ENCODE results near the gene CST3.

DNA sequence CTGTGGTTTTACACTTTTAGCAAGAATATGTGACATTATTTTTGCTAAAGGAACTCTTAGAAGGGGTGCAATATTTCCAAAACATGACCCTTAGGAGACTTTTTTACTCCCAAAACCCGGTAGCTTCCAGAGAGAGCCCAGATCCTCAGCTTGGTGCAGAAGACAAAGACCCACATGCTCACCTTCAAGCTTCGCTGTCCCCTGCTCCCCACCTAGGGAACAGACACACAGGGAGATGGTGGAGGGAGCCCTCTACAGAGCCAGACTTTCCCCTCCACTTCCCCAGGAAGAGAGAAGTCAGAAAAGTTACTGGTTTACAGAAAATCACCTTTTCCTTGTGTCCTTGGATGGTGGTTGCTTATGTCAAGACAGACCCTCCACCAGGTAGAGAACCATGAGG lies 46.1 kb upstream of the CST3 start:
- TF ChIP-seq, protein P1, sequence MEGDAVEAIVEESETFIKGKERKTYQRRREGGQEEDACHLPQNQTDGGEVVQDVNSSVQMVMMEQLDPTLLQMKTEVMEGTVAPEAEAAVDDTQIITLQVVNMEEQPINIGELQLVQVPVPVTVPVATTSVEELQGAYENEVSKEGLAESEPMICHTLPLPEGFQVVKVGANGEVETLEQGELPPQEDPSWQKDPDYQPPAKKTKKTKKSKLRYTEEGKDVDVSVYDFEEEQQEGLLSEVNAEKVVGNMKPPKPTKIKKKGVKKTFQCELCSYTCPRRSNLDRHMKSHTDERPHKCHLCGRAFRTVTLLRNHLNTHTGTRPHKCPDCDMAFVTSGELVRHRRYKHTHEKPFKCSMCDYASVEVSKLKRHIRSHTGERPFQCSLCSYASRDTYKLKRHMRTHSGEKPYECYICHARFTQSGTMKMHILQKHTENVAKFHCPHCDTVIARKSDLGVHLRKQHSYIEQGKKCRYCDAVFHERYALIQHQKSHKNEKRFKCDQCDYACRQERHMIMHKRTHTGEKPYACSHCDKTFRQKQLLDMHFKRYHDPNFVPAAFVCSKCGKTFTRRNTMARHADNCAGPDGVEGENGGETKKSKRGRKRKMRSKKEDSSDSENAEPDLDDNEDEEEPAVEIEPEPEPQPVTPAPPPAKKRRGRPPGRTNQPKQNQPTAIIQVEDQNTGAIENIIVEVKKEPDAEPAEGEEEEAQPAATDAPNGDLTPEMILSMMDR (IDR thresholded peaks at IDR 0.05; ENCODE audit: insufficient read depth, low read length): no peak
- TF ChIP-seq, protein P2, sequence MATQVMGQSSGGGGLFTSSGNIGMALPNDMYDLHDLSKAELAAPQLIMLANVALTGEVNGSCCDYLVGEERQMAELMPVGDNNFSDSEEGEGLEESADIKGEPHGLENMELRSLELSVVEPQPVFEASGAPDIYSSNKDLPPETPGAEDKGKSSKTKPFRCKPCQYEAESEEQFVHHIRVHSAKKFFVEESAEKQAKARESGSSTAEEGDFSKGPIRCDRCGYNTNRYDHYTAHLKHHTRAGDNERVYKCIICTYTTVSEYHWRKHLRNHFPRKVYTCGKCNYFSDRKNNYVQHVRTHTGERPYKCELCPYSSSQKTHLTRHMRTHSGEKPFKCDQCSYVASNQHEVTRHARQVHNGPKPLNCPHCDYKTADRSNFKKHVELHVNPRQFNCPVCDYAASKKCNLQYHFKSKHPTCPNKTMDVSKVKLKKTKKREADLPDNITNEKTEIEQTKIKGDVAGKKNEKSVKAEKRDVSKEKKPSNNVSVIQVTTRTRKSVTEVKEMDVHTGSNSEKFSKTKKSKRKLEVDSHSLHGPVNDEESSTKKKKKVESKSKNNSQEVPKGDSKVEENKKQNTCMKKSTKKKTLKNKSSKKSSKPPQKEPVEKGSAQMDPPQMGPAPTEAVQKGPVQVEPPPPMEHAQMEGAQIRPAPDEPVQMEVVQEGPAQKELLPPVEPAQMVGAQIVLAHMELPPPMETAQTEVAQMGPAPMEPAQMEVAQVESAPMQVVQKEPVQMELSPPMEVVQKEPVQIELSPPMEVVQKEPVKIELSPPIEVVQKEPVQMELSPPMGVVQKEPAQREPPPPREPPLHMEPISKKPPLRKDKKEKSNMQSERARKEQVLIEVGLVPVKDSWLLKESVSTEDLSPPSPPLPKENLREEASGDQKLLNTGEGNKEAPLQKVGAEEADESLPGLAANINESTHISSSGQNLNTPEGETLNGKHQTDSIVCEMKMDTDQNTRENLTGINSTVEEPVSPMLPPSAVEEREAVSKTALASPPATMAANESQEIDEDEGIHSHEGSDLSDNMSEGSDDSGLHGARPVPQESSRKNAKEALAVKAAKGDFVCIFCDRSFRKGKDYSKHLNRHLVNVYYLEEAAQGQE (IDR thresholded peaks at IDR 0.05; ENCODE audit: insufficient replicate concordance, low read depth): no peak
